Raji (cell line): ENCODE data around the gene MEPE.

Experiments used
- POLR2A ChIP-seq: IDR thresholded peaks from 2 replicates; pipeline ENCODE4 v1.6.1; 2011; ENCODE audit warnings: low read depth, low read length, control low read depth; ENCODE audit not compliant: insufficient read depth

The MEPE gene

GRCh38 chr4:87832669-87833068 is at the start of gene MEPE:
TSS of gene MEPE (plus strand) at chr4:87832969. CDS start at chr4:87834715, 1,746 bp downstream.
- TF ChIP-seq POLR2A, result no peak

- no peak for TF ChIP-seq POLR2A
These were observed 49.0 kb upstream of the MEPE start for GRCh38 chr4:87783781-87784180.

GRCh38 chr4:87785731-87786509 is 46.8 kb upstream of the MEPE start:
- TF ChIP-seq POLR2A, result no peak

GRCh38 chr4:87799301-87800113 is 33.3 kb upstream of the MEPE start, which contains the start of gene IBSP:
TSS of gene IBSP (plus strand) at chr4:87799554. CDS start at chr4:87802362, 2,808 bp downstream.
- TF ChIP-seq POLR2A, result no peak

- no peak for TF ChIP-seq POLR2A
These were observed 29.9 kb upstream of the MEPE start for GRCh38 chr4:87802858-87803257.

GRCh38 chr4:87803421-87803820 is 29.3 kb upstream of the MEPE start:
- no peak for TF ChIP-seq POLR2A

GRCh38 chr4:87804871-87805270 is 27.9 kb upstream of the MEPE start:
- no peak for TF ChIP-seq POLR2A

GRCh38 chr4:87805971-87806370 is 26.8 kb upstream of the MEPE start:
- TF ChIP-seq POLR2A, result no peak

GRCh38 chr4:87806520-87806919 is 26.2 kb upstream of the MEPE start:
- TF ChIP-seq POLR2A, result no peak

GRCh38 chr4:87807402-87807801 is 25.4 kb upstream of the MEPE start:
- no peak for TF ChIP-seq POLR2A

- TF ChIP-seq POLR2A, result no peak
These were observed 20.8 kb upstream of the MEPE start for GRCh38 chr4:87811977-87812376.

- TF ChIP-seq POLR2A, result no peak
These were observed 13.4 kb upstream of the MEPE start for GRCh38 chr4:87819281-87819919.

- TF ChIP-seq POLR2A, result no peak
These were observed 9.6 kb upstream of the MEPE start for GRCh38 chr4:87823200-87823599.

GRCh38 chr4:87823724-87824123 is 9.0 kb upstream of the MEPE start:
- TF ChIP-seq POLR2A, result no peak

- no peak for TF ChIP-seq POLR2A
These were observed 8.4 kb upstream of the MEPE start for GRCh38 chr4:87824352-87824751.
